Bronchial epithelial cell (primary cell): ENCODE data around the gene PON2. TPM values are rescaled to one million over a fixed set of nuclear protein-coding genes. Genes with fewer than 3 reads are reported as not detected.
A peak's percentile ranks its signal among the peaks of the same experiment; 100 is the strongest.
"Not testable (repeated sequence)": the region's sequence is repeated elsewhere in the genome, so short reads cannot be mapped to it uniquely, and the experiment has no call there.

Experiments
- DNase-seq: peaks from one replicate; pipeline ENCODE4 v3.0.0-alpha.2; 2010; ENCODE audit warnings: low read depth
- FAIRE-seq: peaks from 2 replicates; lab custom pipeline; 2011; peaks lifted over from hg19 to GRCh38; lab: Jason Lieb, UNC
- H3K27me3 ChIP-seq: 2 replicates; pipeline ENCODE4 v1.5.1; 2011; ENCODE audit warnings: low read length; ENCODE audit not compliant: control insufficient read depth, insufficient read depth
- H3K36me3 ChIP-seq: 2 replicates; pipeline ENCODE4 v1.5.1; 2011; ENCODE audit warnings: low read length; ENCODE audit not compliant: control insufficient read depth, insufficient read depth
- H3K4me3 ChIP-seq: 2 replicates; pipeline ENCODE4 v1.5.1; 2011; ENCODE audit warnings: mild to moderate bottlenecking, low read depth, low read length, control low read depth
- total RNA-seq: library from RNA; depleted of rRNA; stranded (reverse); fragments of >200 nt; gene quantifications from 2 replicates; pipeline ENCODE4 v1.2.1, GENCODE V29; 2014
- TF ChIP-seq, protein P1 (sequence below): IDR thresholded peaks from 2 replicates; pipeline ENCODE4 v1.5.1; 2011; ENCODE audit warnings: mild to moderate bottlenecking, moderate library complexity, low read length, control low read depth, inconsistent platforms; ENCODE audit not compliant: insufficient read depth, severe bottlenecking

PON2 gene
- total RNA-seq, 1 donor from 2014 or later = 40.8 TPM

DNA sequence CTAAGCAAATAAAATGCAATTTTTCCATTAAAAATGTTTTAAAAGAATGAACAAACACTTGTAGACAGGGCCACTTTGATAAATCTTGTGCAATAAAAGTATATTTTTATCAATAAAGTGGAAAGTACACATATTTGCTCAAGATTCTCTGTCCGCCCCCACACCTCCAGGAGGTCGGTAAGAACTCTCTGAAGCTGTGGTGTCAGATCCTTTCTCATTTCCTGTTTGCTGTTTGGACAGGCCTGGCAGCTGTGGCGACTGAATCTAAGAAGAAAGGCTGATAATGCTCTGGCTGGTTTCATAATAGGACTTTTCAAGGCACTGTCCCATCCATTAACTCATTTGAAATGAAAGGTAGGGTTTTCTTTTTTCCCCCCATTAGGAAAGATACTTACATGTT, 35.6 kb upstream of the PON2 start:
- Histone ChIP-seq H3K36me3 (no peaks in the 10 kb centered on the region), H3K4me3 (no peak overlapping the region), H3K27me3 (no peaks in the 10 kb centered on the region)
- FAIRE-seq (no peak), DNase-seq (peak; percentile 78)
- TF ChIP-seq, protein P1, sequence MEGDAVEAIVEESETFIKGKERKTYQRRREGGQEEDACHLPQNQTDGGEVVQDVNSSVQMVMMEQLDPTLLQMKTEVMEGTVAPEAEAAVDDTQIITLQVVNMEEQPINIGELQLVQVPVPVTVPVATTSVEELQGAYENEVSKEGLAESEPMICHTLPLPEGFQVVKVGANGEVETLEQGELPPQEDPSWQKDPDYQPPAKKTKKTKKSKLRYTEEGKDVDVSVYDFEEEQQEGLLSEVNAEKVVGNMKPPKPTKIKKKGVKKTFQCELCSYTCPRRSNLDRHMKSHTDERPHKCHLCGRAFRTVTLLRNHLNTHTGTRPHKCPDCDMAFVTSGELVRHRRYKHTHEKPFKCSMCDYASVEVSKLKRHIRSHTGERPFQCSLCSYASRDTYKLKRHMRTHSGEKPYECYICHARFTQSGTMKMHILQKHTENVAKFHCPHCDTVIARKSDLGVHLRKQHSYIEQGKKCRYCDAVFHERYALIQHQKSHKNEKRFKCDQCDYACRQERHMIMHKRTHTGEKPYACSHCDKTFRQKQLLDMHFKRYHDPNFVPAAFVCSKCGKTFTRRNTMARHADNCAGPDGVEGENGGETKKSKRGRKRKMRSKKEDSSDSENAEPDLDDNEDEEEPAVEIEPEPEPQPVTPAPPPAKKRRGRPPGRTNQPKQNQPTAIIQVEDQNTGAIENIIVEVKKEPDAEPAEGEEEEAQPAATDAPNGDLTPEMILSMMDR = no peak

- FAIRE-seq = no peak
- H3K27me3 ChIP-seq = no peaks in the 10 kb centered on the region
- TF ChIP-seq, protein P1 = no peak
- no peaks in the 10 kb centered on the region for H3K36me3 ChIP-seq
- H3K4me3 ChIP-seq = no peak overlapping the region
- no peak for DNase-seq
Observed at GRCh38 chr7:95469848-95470247, 35.0 kb upstream of the PON2 start.

DNA sequence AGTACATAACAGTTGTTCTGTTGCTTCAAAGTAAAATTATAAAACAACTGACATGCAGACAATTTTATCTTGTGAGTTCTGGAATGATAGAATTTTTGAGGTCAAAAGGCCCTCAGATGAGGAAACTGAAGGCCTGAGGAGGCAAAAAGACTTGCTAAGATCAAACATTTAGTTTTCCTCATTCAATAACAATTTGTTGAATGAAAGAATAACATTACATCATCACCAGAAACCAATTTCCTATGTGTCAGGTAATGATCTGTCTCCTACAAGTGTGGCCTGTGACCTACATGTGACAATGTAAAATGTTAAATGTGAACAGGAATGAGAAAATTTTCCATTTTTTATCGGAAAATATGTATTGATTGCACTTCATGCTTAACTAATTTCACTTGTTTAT, 34.4 kb upstream of the PON2 start:
- no peaks in the 10 kb centered on the region for H3K36me3 ChIP-seq
- no peak overlapping the region for H3K4me3 ChIP-seq
- no peaks in the 10 kb centered on the region for H3K27me3 ChIP-seq
- peak; percentile 49 for DNase-seq
- TF ChIP-seq, protein P1 = no peak
- no peak for FAIRE-seq

DNA sequence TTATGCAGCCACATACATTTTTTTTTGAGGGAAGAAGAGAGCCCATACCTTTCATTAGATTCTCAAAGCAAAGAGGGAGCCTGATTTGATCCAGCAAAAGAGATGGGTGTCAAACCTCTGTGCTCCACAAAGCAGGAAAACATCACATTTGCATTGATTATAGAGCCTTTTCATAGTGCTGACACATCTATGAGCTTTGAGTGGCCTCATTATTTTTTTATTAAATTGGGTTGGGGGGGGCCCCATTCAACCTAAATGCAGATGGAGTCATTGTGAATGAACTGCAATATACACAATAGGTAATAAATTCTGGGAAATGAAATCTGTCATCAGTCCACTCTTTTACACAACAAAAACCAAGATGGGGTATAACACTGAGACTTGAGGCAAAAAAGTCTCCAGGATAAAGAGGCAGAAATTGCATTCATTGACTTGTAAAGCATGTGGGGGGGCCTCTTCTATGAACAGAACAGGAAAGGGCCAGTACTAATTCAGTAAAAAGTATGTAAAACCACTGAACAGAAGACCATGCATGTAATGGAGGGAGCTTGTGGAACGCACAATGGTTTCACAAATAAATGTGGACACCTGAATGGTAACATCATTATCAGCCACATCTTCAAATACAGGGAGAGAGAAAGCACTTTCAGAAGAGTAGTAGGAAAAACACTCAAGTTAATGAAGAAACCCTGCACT, 33.2 kb upstream of the PON2 start:
- H3K36me3 ChIP-seq = no peaks in the 10 kb centered on the region
- TF ChIP-seq, protein P1 = no peak
- FAIRE-seq (no peak), DNase-seq (no peak)
- no peak overlapping the region for H3K4me3 ChIP-seq
- H3K27me3 ChIP-seq = no peaks in the 10 kb centered on the region

DNA sequence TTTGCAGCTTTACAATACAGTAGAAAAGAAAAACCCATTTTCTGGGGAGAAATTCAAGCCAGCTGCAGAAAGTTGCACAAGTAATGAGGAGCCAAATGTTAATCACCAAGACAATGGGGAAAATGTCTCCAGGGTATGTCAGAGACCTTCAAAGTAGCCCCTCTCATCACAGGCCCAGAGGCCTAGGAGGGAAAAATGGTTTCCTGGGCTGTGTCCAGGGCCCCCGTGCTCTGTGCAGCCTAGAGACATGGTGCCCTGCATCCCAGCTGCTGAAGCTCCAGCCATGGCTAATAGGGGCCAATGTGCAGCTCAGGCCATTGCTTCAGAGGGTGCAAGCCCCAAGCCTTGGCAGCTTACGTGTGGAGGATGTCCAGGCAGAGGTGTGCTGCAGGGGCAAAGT, 25.8 kb upstream of the PON2 start:
- H3K27me3 ChIP-seq, FAIRE-seq, H3K4me3 ChIP-seq, H3K36me3 ChIP-seq, DNase-seq: not testable (repeated sequence)

- TF ChIP-seq, protein P1 = no peak
- Histone ChIP-seq H3K4me3 (no peak overlapping the region), H3K36me3 (no peaks in the 10 kb centered on the region), H3K27me3 (no peaks in the 10 kb centered on the region)
- FAIRE-seq (no peak), DNase-seq (no peak)
Observed at GRCh38 chr7:95457947-95458346, 23.1 kb upstream of the PON2 start.
